Ectodermal cell (in vitro differentiated cells): Measurements from ENCODE around the gene CIB4.

Experiments used
- H3K27ac ChIP-seq: 2 replicates; pipeline ENCODE4 v1.7.0; 2013; ENCODE audit warnings: mild to moderate bottlenecking, low read depth, low read length; ENCODE audit not compliant: insufficient read depth, poor library complexity, severe bottlenecking
- H3K27me3 ChIP-seq: 2 replicates; pipeline ENCODE4 v1.7.0; 2013; ENCODE audit warnings: mild to moderate bottlenecking, low read length; ENCODE audit not compliant: insufficient read depth, control insufficient read depth, poor library complexity, severe bottlenecking
- H3K36me3 ChIP-seq: one replicate; pipeline ENCODE4 v1.7.0; 2013; ENCODE audit warnings: low read length; ENCODE audit not compliant: control insufficient read depth, insufficient read depth
- H3K4me1 ChIP-seq: one replicate; pipeline ENCODE4 v1.7.0; 2013; ENCODE audit warnings: low read length; ENCODE audit not compliant: control insufficient read depth, insufficient read depth
- H3K4me3 ChIP-seq: 2 replicates; pipeline ENCODE4 v1.7.0; 2013; ENCODE audit warnings: low read depth, low read length, control low read depth; ENCODE audit not compliant: insufficient read depth
- H3K9me3 ChIP-seq: 2 replicates; pipeline ENCODE4 v1.7.0; 2013; ENCODE audit warnings: mild to moderate bottlenecking, low read length, moderate library complexity; ENCODE audit not compliant: control insufficient read depth
- WGBS, 2 experiments: methylation state at CpG; one replicate each; pipeline ENCODE4 v1.1.7; 2013; ENCODE audit warnings: missing lambda C conversion rate in 2 of 2; 5-methylcytosine and 5-hydroxymethylcytosine counted together

CIB4 gene

GRCh38 chr2:26576565-26577441 lies 64.4 kb downstream of the CIB4 start:
- Histone ChIP-seq H3K4me3 (no peak overlapping the region), H3K27me3 (no peaks in the 10 kb centered on the region), H3K27ac (no peak overlapping the region), H3K36me3 (no peaks in the 10 kb centered on the region), H3K4me1 (no peaks in the 10 kb centered on the region), H3K9me3 (no peaks in the 10 kb centered on the region)
- WGBS, 2 experiments = 81 to 84% methylated on average over 17 of the region's 17 CpGs

- Histone ChIP-seq H3K36me3 (no peaks in the 10 kb centered on the region), H3K27ac (no peak overlapping the region), H3K4me1 (no peaks in the 10 kb centered on the region), H3K4me3 (no peak overlapping the region), H3K9me3 (no peaks in the 10 kb centered on the region), H3K27me3 (no peaks in the 10 kb centered on the region)
- 89 to 90% methylated on average over 17 of the region's 17 CpGs for WGBS, 2 experiments
Observed at GRCh38 chr2:26575836-26576564, 65.2 kb downstream of the CIB4 start.

GRCh38 chr2:26574900-26575560 lies 66.1 kb downstream of the CIB4 start:
- no peaks in the 10 kb centered on the region for H3K9me3 ChIP-seq
- H3K4me1 ChIP-seq = no peaks in the 10 kb centered on the region
- H3K4me3 ChIP-seq = no peak overlapping the region
- H3K36me3 ChIP-seq = no peaks in the 10 kb centered on the region
- WGBS, 2 experiments = 88 to 89% methylated on average over 17 of the region's 17 CpGs
- no peaks in the 10 kb centered on the region for H3K27me3 ChIP-seq
- no peak overlapping the region for H3K27ac ChIP-seq

GRCh38 chr2:26574066-26574899 lies 66.9 kb downstream of the CIB4 start:
- 92 to 95% methylated on average over 15 of the region's 15 CpGs for WGBS, 2 experiments
- peaks cover 2% of the 10 kb centered on the region for H3K4me1 ChIP-seq
- no peak overlapping the region for H3K4me3 ChIP-seq
- no peaks in the 10 kb centered on the region for H3K9me3 ChIP-seq
- no peak overlapping the region for H3K27ac ChIP-seq
- no peaks in the 10 kb centered on the region for H3K36me3 ChIP-seq
- no peaks in the 10 kb centered on the region for H3K27me3 ChIP-seq

- H3K27me3 ChIP-seq = no peaks in the 10 kb centered on the region
- WGBS, 2 experiments = 94 to 95% methylated on average over 17 of the region's 17 CpGs
- H3K4me1 ChIP-seq = peaks cover 7% of the 10 kb centered on the region
- no peak overlapping the region for H3K4me3 ChIP-seq
- no peak overlapping the region for H3K27ac ChIP-seq
- H3K36me3 ChIP-seq = no peaks in the 10 kb centered on the region
- H3K9me3 ChIP-seq = no peaks in the 10 kb centered on the region
Observed at GRCh38 chr2:26573241-26573925, 67.8 kb downstream of the CIB4 start.

GRCh38 chr2:26572591-26572990 lies 68.6 kb downstream of the CIB4 start:
- Histone ChIP-seq H3K9me3 (no peaks in the 10 kb centered on the region), H3K4me3 (no peak overlapping the region), H3K27ac (no peak overlapping the region), H3K4me1 (peaks cover 14% of the 10 kb centered on the region), H3K27me3 (no peaks in the 10 kb centered on the region), H3K36me3 (no peaks in the 10 kb centered on the region)
- 38 to 42% methylated on average over 8 of the region's 8 CpGs for WGBS, 2 experiments

- H3K36me3 ChIP-seq = no peaks in the 10 kb centered on the region
- H3K27ac ChIP-seq = no peak overlapping the region
- no peaks in the 10 kb centered on the region for H3K9me3 ChIP-seq
- H3K4me3 ChIP-seq = no peak overlapping the region
- no peaks in the 10 kb centered on the region for H3K27me3 ChIP-seq
- peaks cover 18% of the 10 kb centered on the region for H3K4me1 ChIP-seq
- 95 to 96% methylated on average over 5 of the region's 5 CpGs for WGBS, 2 experiments
Observed at GRCh38 chr2:26571316-26571715, 69.8 kb downstream of the CIB4 start.

GRCh38 chr2:26570083-26570430 lies 71.1 kb downstream of the CIB4 start:
- H3K27me3 ChIP-seq = no peaks in the 10 kb centered on the region
- H3K4me1 ChIP-seq = peaks cover 18% of the 10 kb centered on the region
- H3K27ac ChIP-seq = no peak overlapping the region
- H3K9me3 ChIP-seq = no peaks in the 10 kb centered on the region
- no peaks in the 10 kb centered on the region for H3K36me3 ChIP-seq
- WGBS, 2 experiments = 63 to 68% methylated on average over 8 of the region's 8 CpGs
- no peak overlapping the region for H3K4me3 ChIP-seq

- H3K4me3 ChIP-seq = no peak overlapping the region
- peaks cover 18% of the 10 kb centered on the region for H3K4me1 ChIP-seq
- whole genome bisulfite sequencing, 2 experiments = 89 to 93% methylated on average over 12 of the region's 12 CpGs
- no peak overlapping the region for H3K27ac ChIP-seq
- H3K27me3 ChIP-seq = no peaks in the 10 kb centered on the region
- no peaks in the 10 kb centered on the region for H3K9me3 ChIP-seq
- H3K36me3 ChIP-seq = no peaks in the 10 kb centered on the region
Observed at GRCh38 chr2:26569216-26570082, 71.7 kb downstream of the CIB4 start.
